SH-SY5Y (cell line): ENCODE measurements around the gene SLC24A5.

ENCODE experiments used
- GATA2 ChIP-seq: IDR thresholded peaks from 2 replicates; pipeline ENCODE4 v1.6.1; 2011; ENCODE audit warnings: mild to moderate bottlenecking, low read depth, low read length
- GATA3 ChIP-seq: IDR thresholded peaks from 2 replicates; pipeline ENCODE4 v1.6.1; 2011; ENCODE audit warnings: low read depth, mild to moderate bottlenecking, low read length, moderate library complexity

SLC24A5 gene

DNA sequence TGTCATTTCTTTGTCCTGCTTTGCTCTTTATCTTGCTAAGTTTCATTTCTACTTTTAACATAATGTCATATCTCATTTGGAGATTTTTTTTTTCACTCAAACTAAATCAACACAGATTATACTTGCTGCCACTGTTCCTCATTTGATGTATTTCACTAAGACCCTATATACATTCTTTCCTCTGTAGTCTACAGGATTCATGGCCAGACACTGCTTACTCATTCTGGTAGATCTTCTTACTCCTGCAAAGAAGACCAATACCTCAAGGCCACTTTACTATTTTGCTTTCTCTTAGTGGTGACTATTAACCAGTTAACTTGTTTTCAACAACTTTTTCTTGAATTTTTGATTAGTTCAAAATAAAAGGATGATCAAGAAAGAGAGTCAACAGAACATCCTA is 26.6 kb downstream of the SLC24A5 start:
- TF ChIP-seq GATA2 (no peak), GATA3 (no peak)

DNA sequence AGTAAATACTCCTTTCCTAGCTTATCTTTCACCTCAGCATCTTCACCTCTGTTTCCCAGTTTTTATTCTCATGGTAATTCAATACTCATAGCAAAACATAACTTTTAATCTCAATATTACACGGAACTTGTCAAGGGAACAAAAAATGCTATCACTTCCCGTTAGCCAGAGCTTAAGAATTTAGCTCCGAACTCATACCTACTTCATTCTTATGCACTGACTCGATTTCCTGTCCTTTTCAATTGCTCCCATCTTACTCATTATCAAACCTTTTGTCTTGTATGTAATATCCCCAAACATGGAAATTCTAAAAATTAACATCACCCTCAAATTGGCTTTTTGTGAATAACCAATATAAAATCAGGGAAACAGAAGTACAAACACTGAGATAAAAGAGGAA is 29.1 kb downstream of the SLC24A5 start:
- TF ChIP-seq GATA2 (no peak), GATA3 (no peak)

DNA sequence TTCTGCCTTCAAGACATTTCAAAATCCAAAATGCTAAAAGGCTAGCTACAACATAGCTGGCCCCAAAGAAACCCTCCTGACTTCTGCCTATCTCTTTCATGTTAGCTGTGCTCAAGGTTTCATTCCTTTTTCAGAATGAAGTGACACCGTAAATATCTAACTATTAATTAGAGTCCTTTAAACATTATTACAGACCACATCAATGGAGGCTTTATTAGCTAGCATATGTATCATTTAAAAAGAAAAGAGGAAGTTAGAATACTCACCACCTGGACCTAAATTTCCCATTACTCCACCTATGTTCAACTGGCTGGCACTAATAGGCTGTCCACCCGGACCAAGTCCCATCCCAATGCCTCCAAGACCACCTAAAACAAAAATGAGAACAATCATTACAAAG is 32.7 kb downstream of the SLC24A5 start:
- TF ChIP-seq GATA3 = no peak
- TF ChIP-seq GATA2 = no peak

DNA sequence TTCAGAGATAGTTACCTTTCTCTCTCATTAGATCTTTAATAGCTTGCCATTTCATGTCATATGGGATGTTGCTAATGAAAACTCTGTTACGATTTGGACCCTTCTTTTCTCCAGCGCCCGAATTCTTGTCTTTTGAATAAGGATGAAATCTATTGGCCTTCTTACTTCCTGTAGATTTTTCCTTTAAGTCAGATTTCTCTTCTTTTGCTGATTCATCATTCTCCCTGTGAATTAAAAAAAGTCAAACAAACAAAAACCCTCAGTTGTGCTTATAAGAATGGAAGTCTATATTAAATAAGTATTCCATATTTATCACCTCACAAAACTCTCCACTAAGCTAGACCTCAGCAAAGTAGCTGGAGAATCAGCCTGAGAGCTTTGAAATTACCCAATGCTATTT is 47.8 kb downstream of the SLC24A5 start:
- no peak for TF ChIP-seq GATA2
- TF ChIP-seq GATA3 = no peak

DNA sequence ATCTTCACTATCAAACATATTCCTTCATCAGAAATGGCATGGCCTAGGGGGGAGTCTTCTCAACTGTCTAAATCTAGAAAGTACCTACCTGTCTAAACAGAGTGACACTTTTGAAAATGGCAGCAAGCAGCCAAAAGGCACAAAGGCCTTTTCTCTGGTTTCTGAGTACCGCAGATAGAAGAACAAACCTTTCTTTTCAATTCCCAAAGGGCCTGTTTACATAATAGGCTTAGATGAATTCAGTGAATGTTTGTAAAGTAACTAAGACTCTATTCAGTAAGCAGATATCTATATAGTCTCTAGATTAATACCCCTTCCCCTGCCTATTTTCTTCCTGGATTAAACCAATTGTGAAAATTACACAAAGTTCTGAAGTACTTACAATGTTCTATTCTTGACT is 50.2 kb downstream of the SLC24A5 start:
- no peak for TF ChIP-seq GATA3
- no peak for TF ChIP-seq GATA2

DNA sequence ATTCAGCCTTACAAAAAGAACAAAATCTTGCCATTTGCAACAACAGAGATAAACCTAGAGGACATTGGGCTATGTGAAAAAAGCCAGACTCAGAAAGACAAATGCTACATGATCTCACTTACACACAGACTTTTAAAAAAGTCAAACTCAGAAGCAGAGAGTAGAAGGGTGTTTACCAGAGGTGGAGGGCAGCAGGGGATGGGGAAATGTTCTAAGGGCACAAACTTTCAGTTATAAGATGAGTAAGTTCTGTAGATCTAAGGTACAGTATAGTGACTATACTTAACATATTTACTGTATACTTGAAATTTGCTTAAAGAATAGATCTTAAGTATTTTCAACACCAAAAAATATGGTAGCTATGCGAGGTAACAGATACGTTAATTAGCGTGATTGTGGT is 54.3 kb downstream of the SLC24A5 start:
- TF ChIP-seq GATA3 (no peak), GATA2 (no peak)

DNA sequence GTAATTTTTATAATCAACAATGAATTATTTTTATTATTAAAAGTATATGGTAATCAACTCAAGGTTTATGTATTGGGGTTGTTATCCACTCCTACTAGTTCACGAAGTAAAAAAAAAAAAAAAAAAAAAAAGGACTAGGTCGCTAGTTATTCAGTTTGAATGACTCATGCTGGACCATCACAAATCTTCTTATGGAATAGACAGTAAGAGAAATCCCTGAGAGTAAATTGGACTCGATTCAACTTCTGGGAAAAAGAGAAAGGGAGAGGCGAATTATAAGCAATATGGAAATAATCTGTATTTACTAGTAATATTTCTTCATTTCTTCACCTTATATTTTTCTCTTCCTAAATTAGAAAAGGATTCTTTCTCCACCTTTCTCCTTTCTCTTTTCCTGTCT is 55.3 kb downstream of the SLC24A5 start:
- TF ChIP-seq GATA3 (no peak), GATA2 (no peak)

DNA sequence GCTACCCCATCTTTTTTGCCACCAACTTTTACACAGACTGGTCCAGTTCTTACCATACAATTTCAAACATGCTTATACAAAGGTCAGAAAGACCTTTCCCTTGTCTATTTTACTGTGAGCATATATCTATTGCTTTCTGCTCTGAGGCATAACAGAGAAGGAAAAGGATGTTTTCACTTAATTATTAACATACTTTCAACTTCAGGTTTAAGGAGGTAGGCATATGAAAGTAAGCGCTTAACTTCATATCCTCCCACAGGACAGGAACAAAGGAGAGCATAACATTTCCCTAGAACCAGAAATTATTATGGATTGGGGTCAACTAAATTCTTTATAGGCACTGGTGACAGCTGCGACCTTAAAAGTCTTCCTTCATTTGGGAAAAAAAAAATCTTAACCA is 56.2 kb downstream of the SLC24A5 start:
- TF ChIP-seq GATA2 (no peak), GATA3 (no peak)

DNA sequence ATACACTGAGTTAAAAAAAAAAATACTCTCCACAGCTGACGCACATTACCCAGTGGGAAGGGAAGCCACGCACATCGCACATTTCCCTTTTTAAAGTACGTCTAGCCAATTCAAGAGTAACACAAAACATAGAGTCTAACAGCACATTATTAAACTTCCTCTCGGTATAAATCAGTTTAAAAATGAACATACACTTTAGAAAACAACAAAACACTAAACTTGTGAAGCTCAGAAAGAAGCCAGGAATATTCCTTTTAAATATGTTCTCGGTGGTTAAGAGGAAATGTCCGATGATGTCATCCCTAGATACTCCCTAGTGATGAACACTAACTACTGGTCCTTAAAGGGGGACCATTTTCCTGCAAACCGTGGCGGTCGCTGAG is 56.6 kb downstream of the SLC24A5 start:
- TF ChIP-seq GATA3 (no peak), GATA2 (no peak)

DNA sequence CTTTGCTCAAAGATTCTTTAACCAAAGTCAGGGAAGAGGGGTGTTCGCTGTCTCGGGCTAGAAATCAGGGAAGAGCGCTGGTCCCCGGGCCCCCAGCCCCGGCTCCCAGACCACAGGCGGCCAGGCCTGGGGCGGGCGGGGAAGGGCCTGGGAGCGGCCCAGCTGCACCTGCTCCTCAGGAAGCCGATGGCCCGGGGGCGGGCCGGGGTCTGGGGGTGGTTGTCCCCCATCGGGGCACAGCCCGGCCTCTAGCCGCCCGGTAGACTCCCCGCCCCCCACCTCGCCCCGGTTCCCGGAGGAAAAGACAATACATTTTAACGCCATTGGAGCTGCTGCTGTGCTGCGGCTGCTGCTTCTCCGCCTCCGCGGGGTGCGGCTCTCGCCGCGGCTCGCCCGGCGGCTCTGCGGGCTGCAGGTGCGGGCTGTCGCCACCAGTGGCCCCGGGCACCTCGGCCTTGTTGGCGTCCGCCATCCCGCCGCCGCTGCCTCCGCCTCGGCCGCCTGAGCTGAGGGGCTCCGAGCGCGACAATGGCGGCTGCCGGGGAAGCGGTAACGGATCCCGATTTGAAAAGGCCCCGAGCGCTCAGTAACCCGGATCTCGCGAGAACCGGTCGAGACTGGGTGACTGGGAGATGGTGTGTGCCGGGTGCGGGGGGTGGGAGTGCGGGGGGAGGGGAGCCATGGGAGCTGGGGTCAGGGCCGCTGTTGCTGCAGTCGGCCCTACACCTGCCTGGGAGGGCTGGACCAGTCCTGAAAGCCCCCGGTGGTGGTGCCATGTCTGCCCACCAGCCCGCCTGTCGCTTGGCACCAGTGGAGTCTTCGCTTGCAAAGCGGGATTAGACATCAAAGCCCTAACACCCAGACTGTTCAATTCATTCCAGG is 57.2 kb downstream of the SLC24A5 start, which contains the start of gene MYEF2:
Gene MYEF2 (minus strand): TSS at position 530 of the 882 bp plus-strand sequence. CDS start 58 bp downstream, at position 472.
- TF ChIP-seq GATA3 (no peak), GATA2 (no peak)

DNA sequence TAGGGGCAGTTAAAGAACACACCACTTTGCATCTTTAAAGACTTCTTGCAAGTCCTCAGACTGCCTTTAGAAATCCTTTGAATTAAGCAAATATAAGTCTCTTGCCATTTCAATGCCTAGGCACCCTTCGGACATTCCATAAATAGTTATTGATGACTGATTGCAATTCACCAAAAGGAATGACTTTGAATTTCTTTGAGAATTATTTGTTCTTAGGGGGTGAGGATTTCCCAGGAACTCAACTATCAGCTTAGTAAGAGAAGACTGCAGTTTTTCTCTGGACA is 57.8 kb downstream of the SLC24A5 start:
- TF ChIP-seq GATA3 (no peak), GATA2 (no peak)

DNA sequence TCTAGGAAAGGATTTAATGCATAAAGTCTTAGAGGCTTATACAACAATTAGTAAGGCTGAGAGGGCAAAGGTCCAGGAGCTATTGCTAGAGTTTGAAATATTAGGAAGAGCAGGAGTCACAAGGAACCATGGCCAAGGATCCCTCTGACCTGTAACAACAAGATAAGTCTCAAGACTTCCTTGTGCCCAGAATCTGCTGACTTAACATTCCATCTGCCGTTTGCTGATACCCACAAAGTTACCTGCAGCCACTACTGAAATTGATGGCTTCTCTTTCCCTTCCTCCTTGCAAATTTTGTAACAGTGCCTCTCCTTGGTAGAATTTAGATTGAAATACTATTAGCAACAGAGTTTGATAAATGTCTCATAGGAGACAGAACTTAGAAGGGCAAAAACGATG is 62.0 kb downstream of the SLC24A5 start:
- TF ChIP-seq GATA3 = no peak

DNA sequence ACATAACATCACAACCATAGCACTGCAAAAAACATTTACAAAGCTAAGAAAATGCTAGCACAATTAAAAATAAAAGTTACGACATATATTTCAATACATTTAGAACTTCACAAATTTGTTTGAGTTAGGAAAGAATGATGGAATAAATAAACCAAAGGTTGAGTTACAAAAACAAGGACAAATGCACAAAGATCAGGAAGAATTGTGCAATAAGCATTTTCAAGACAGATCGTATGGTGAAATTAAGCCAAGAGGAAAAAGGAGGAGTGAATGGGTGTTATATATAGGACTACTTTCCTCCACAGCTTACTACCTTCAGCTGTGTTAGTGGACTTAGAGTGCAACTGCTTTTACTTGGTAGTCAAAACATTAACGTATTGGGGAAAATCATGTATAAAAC is 64.7 kb downstream of the SLC24A5 start:
- no peak for TF ChIP-seq GATA3

DNA sequence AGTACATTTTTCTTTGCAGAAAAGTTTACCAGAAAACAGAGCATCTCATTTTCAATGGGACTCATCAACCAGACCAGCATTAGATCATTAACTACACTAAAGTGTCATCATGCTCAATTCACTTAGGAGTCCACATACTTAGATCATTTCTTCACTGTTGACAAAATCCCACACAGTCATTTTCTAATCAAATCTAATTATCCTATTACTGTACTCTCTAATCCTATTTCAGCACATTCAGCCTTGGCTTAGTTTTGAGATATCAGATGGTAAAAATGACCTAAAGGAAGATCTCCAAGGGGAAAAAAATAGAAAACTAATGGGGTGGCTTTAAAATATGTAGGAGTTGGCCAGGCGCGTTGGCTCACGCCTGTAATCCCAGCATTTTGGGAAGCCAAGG is 65.5 kb downstream of the SLC24A5 start:
- TF ChIP-seq GATA2 (no peak), GATA3 (no peak)

DNA sequence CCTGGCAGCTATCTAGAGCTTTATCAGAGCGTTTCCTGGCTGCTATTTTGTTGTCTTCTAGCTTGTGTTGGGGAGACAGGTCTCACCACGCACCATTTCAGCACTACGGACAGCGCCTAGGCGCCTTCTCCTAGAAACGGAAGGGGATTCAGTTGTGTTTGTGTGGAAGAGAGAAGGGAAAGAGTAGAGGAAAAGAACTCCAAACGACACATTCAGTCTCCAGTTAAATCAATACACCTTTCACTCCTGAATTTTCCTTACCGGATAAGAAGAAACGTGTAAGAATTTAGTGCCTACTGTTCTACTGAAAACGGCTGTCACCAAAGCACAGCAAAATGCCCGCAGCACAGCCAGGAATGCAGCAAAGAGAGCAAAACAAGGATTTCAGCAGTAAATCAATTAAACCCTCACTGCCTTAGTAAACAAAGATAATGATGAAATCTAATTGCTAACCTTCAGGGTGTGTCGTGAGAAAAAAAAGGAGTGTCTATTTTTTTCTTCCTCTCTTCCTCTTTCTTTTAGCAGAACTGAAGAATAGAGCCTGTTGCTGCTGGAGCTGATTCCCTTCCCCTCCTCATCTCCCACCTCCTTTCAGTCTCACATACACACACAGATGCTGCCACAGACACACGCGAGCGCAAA is 70.3 kb downstream of the SLC24A5 start:
- no peak for TF ChIP-seq GATA2
- no peak for TF ChIP-seq GATA3
